Endodermal cell (in vitro differentiated cells): Measurements from ENCODE around the gene CHTF8. TPM values are rescaled to one million over a fixed set of nuclear protein-coding genes. Genes with fewer than 3 reads are reported as not detected.

ENCODE experiments used
- DNase-seq: peaks from one replicate; pipeline ENCODE4 v3.0.0-alpha.2; 2017
- H3K27ac ChIP-seq: 2 replicates; pipeline ENCODE4 v1.5.1; 2013; ENCODE audit warnings: mild to moderate bottlenecking, low read depth, low read length, moderate library complexity
- H3K27me3 ChIP-seq: 2 replicates; pipeline ENCODE4 v1.6.1; 2013; ENCODE audit warnings: mild to moderate bottlenecking, low read length, moderate library complexity; ENCODE audit not compliant: insufficient read depth, control insufficient read depth, poor library complexity, severe bottlenecking
- H3K36me3 ChIP-seq: 2 replicates; pipeline ENCODE4 v1.7.0; 2013; ENCODE audit warnings: mild to moderate bottlenecking, low read length, moderate library complexity; ENCODE audit not compliant: control insufficient read depth, insufficient read depth
- H3K4me1 ChIP-seq: one replicate; pipeline ENCODE4 v1.7.0; 2013; ENCODE audit warnings: low read length; ENCODE audit not compliant: control insufficient read depth, insufficient read depth
- H3K4me3 ChIP-seq: 2 replicates; pipeline ENCODE4 v1.5.1; 2013; ENCODE audit warnings: mild to moderate bottlenecking, low read length, moderate library complexity
- H3K9ac ChIP-seq: 2 replicates; pipeline ENCODE4 v1.6.1; 2013; ENCODE audit warnings: mild to moderate bottlenecking, low read length, moderate library complexity; ENCODE audit not compliant: poor library complexity, severe bottlenecking; ENCODE audit errors: extremely low read depth
- H3K9me3 ChIP-seq: 2 replicates; pipeline ENCODE4 v1.6.1; 2013; ENCODE audit warnings: mild to moderate bottlenecking, low read length, moderate library complexity; ENCODE audit not compliant: control insufficient read depth
- H3K27ac Mint-ChIP-seq: 2 replicates; pipeline ENCODE4 v1.8.0; 2020; ENCODE audit warnings: mixed read lengths
- H3K27me3 Mint-ChIP-seq: 2 replicates; pipeline ENCODE4 v1.8.0; 2021; ENCODE audit warnings: mild to moderate bottlenecking, mixed read lengths; ENCODE audit not compliant: insufficient read depth
- H3K36me3 Mint-ChIP-seq: 2 replicates; pipeline ENCODE4 v1.8.0; 2020; ENCODE audit warnings: low read depth, mixed read lengths
- H3K4me1 Mint-ChIP-seq: 2 replicates; pipeline ENCODE4 v1.8.0; 2020; ENCODE audit warnings: mixed read lengths
- H3K4me3 Mint-ChIP-seq: 2 replicates; pipeline ENCODE4 v1.8.0; 2020; ENCODE audit warnings: mild to moderate bottlenecking, moderate library complexity, mixed read lengths
- H3K9me3 Mint-ChIP-seq: 2 replicates; pipeline ENCODE4 v1.8.0; 2020; ENCODE audit warnings: mild to moderate bottlenecking, mixed read lengths
- CTCF ChIP-seq: fragments of 200-600 bp; sonication (generic); conservative IDR thresholded peaks from 2 replicates; pipeline ENCODE4 v1.5.0; 2021; ENCODE audit warnings: antibody characterized with exemption, mild to moderate bottlenecking
- WGBS, 2 experiments: methylation state at CpG; one replicate each; pipeline versions ENCODE4 v1.1.5 to v1.1.7; 2013; ENCODE audit warnings: missing lambda C conversion rate in 2 of 2, mixed read lengths in 1 of 2; ENCODE audit not compliant: insufficient coverage in 1 of 2, insufficient read length in 1 of 2; 5-methylcytosine and 5-hydroxymethylcytosine counted together
- total RNA-seq, 2 donors: library from RNA; stranded (reverse); fragmentation: NEBNext Ultra II Directional in 1 of 2; extraction: Animal tissue kit (Norgen Biotek cat#: 25700) in 1 of 2; gene quantifications; 2 replicates in 1 of 2; 3 replicates in 1 of 2; pipeline ENCODE4 v1.2.1, GENCODE V29; 2021

CHTF8 gene
- total RNA-seq, 2 donors from 2014 or later = 105 to 142 TPM

GRCh38 chr16:69069504-69069903, 62.9 kb downstream of the CHTF8 start:
- H3K9me3 ChIP-seq = no peaks in the 10 kb centered on the region
- Mint-ChIP-seq H3K36me3 (no peaks in the 10 kb centered on the region), H3K4me3 (no peak overlapping the region), H3K4me1 (peaks cover 31% of the 10 kb centered on the region), H3K27me3 (peaks cover 46% of the 10 kb centered on the region), H3K27ac (no peak overlapping the region), H3K9me3 (no peaks in the 10 kb centered on the region)
- no peak for TF ChIP-seq CTCF
- 96 to 100% methylated on average over 4 to 5 of the region's 5 CpGs for WGBS, 2 experiments
- peaks cover 27% of the 10 kb centered on the region for H3K27me3 ChIP-seq
- H3K27ac ChIP-seq = no peak overlapping the region
- H3K4me1 ChIP-seq = peaks cover 4% of the 10 kb centered on the region
- H3K4me3 ChIP-seq = no peak overlapping the region
- DNase-seq = no peak
- H3K9ac ChIP-seq = no peak overlapping the region
- no peaks in the 10 kb centered on the region for H3K36me3 ChIP-seq

Other genes starting within 250 kb of the CHTF8 start
- gene HAS3, start 26.9 kb downstream of the CHTF8 start, total RNA-seq = 1 to 10 TPM; 1.8 to 4.1 TPM
- 10 to 100 TPM; 44.1 to 45.3 TPM for gene UTP4, start 61 bp upstream of the CHTF8 start, total RNA-seq
- 10 to 100 TPM; 15.4 to 24.1 TPM for gene SNTB2, start 54.6 kb upstream of the CHTF8 start, total RNA-seq
- 10 to 100 TPM; 28.6 to 37.8 TPM for gene VPS4A, start 178.8 kb upstream of the CHTF8 start, total RNA-seq
- 10 to 100 TPM; 12.2 to 19.8 TPM for gene PDF, start 198.0 kb upstream of the CHTF8 start, total RNA-seq
- 10 to 100 TPM; 45.8 to 49.3 TPM for gene COG8, start 207.0 kb upstream of the CHTF8 start, total RNA-seq
- gene NIP7, start 207.2 kb upstream of the CHTF8 start, total RNA-seq = 10 to 100 TPM; 30.5 to 36.3 TPM
- under 1 TPM; 0.53 to 0.66 TPM for gene TMED6, start 219.2 kb upstream of the CHTF8 start, total RNA-seq